ENCODE measurements around the gene BCL11B. TPM values are rescaled to one million over a fixed set of nuclear protein-coding genes. Genes with fewer than 3 reads are reported as not detected.

Gene BCL11B
- total and polyA plus RNA-seq, 2 donors: 0.27 to 1.3 TPM

GRCh38 chr14:99177886-99178835 is 93.8 kb downstream of the BCL11B start:
- H3K27ac ChIP-seq (ENCODE audit: low read depth): no peak overlapping the region

DNA sequence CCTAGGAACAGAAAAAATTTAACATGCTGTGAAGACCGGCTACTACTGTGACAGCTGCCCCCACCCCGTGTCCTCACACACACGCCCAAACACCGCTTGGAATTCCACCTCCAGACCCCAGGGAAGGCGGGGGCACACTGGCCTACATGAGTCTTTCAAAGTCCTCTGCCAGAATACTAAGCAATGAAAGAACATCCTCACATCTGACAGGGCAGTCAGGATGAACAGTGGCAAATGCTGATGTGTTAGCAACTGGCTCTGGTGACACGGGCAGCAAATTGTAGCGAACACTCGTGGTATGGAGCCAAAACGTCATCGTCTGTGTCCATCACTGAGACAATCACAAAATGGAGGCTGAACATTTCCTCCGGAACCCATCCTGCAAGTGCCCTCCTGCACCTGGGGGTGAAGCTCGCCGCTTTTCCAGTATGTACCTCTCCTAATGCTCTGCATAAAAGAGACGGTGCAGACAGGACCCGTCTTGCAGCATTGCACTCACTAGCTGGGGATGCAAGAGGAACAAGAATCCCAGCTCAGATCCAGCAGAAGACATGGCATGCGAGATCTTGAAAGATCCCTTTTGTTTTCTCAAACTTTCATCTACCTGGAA is 94.8 kb downstream of the BCL11B start:
- no peak for DNase-seq (ENCODE audit: extremely low spot score)
- no peak overlapping the region for H3K4me3 ChIP-seq (ENCODE audit: low read depth, low read length)
- 91% methylated on average over 16 of the region's 16 CpGs for WGBS
- no peak overlapping the region for H3K27ac ChIP-seq (ENCODE audit: low read depth)
- no peaks in the 10 kb centered on the region for H3K4me1 ChIP-seq (ENCODE audit: insufficient read depth)
- no peaks in the 10 kb centered on the region for H3K36me3 ChIP-seq (ENCODE audit: insufficient read depth)

More at GRCh38 chr14:99177886-99178835, 93.8 kb downstream of the BCL11B start:
- WGBS: 53% methylated on average over 18 of the region's 18 CpGs
- DNase-seq (ENCODE audit: extremely low spot score): no peak
- Histone ChIP-seq H3K4me1 (ENCODE audit: insufficient read depth) (no peaks in the 10 kb centered on the region), H3K36me3 (ENCODE audit: insufficient read depth) (no peaks in the 10 kb centered on the region), H3K4me3 (ENCODE audit: low read depth, low read length) (no peak overlapping the region)

GRCh38 chr14:99176156-99176945 is 95.6 kb downstream of the BCL11B start:
- no peak for DNase-seq (ENCODE audit: extremely low spot score)
- Histone ChIP-seq H3K27ac (ENCODE audit: low read depth) (no peak overlapping the region), H3K36me3 (ENCODE audit: insufficient read depth) (no peaks in the 10 kb centered on the region), H3K4me1 (ENCODE audit: insufficient read depth) (no peaks in the 10 kb centered on the region), H3K4me3 (ENCODE audit: low read depth, low read length) (no peak overlapping the region)
- 96% methylated on average over 33 of the region's 33 CpGs for WGBS

DNA sequence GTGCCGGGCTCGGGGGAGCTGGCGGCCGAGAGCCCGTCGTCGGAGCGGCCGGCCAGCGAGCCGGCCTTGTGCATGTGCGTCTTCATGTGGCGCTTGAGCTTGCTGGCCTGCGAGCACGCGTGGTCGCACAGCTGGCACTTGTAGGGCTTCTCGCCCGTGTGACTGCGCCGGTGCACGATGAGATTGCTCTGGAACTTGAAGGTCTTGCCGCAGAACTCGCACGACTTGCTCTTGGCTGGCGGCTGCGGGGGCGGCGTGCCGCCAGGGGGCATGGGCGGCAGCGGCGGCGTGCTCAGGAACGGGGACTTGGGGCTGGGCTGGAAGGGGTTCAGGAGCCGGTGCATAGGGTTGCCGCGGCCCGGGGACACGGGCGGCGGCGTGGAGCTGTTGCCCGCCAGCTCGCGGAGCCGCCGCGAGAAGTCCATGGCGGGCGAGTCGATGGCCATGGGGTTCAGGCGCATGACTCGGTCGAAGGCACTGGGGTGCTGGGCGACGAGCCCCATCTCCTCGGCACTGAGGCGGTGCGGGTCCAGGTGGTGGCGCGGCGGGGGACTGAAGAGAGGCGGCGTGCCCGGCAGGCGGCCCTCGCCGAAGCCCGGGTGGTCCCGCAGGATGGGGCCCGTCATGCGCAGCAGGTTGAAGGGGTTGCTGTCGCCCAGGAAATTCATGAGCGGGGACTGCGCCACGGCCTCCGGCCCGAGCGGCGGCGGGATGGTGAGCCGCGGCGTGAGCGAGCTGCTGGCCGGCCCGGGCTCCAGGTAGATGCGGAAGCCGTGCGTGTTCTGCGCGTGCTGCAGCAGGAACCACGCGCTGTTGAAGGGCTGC is 96.5 kb downstream of the BCL11B start:
- Histone ChIP-seq H3K4me1 (ENCODE audit: insufficient read depth) (no peaks in the 10 kb centered on the region), H3K36me3 (ENCODE audit: insufficient read depth) (no peaks in the 10 kb centered on the region), H3K4me3 (ENCODE audit: low read depth, low read length) (no peak overlapping the region), H3K27ac (ENCODE audit: low read depth) (no peak overlapping the region)
- WGBS: 98% methylated on average over 95 of the region's 95 CpGs
- DNase-seq (ENCODE audit: extremely low spot score): no peak

DNA sequence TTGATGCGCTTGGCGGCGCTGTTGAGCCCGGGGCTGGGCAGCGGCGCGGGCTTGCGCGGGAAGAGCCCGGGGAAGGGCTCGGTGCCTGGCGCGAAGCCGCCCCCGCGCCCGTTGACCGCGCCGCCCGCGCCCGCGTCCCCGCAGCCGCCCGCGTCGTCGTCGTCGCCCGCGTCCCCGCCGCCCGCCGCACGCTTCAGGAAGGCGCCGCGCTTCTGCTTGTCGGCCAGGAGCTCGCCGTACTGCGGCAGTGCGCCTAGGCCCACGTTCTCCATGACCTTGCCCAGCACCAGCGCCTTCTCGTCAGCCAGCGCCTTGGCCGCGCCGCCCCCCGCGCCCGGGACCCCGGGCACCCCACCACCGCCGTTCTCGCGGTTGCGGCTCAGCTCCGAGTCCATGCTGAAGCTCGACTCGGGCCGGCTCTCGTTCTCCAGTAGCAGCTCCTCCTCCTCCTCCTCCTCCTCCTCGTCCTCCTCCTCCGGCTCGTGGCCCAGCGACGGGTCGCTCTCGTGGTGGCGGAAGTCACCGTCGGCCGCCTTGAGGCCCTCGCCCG is 97.2 kb downstream of the BCL11B start:
- Histone ChIP-seq H3K4me3 (ENCODE audit: low read depth, low read length) (no peak overlapping the region), H3K4me1 (ENCODE audit: insufficient read depth) (no peaks in the 10 kb centered on the region), H3K36me3 (ENCODE audit: insufficient read depth) (no peaks in the 10 kb centered on the region), H3K27ac (ENCODE audit: low read depth) (no peak overlapping the region)
- WGBS: 94% methylated on average over 81 of the region's 81 CpGs
- DNase-seq (ENCODE audit: extremely low spot score): no peak

DNA sequence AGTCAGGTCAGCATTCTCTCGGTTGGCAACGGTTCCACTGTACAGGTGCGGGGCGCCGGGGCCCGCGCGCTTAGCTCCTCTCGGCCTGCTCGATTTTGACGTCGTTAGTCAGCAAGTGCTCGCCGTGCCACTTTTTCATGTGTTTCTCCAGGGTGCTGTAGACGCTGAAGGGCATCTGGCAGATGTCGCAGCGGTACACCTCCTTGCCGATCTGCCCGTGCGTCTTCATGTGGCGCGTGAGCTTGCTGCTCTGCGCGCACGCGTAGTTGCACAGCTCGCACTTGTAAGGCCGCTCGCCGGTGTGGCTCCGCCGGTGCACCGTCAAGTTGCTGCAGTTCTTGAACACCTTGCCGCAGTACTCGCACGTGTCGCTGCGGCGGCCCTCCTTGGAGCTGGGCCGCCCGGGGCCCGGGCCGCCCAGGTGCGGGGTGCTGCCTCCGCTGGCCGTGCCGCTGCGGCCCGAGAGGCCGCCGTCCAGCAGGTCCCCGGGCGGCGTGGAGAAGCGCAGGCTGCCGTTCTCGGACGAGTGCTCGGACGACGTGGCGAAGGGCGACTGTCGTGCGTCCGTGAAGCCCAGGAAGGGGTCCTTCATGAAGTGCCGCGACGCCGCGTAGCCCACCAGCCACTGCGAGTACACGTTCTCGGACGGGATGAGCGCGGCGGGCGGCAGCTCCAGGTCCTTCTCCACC is 97.8 kb downstream of the BCL11B start:
- WGBS: 95% methylated on average over 79 of the region's 79 CpGs
- Histone ChIP-seq H3K4me3 (ENCODE audit: low read depth, low read length) (no peak overlapping the region), H3K36me3 (ENCODE audit: insufficient read depth) (no peaks in the 10 kb centered on the region), H3K27ac (ENCODE audit: low read depth) (no peak overlapping the region), H3K4me1 (ENCODE audit: insufficient read depth) (no peaks in the 10 kb centered on the region)
- no peak for DNase-seq (ENCODE audit: extremely low spot score)

GRCh38 chr14:99173506-99173905 is 98.5 kb downstream of the BCL11B start:
- H3K4me3 ChIP-seq (ENCODE audit: low read depth, low read length): no peak overlapping the region
- H3K36me3 ChIP-seq (ENCODE audit: insufficient read depth): no peaks in the 10 kb centered on the region
- H3K27ac ChIP-seq (ENCODE audit: low read depth): no peak overlapping the region
- H3K4me1 ChIP-seq (ENCODE audit: insufficient read depth): no peaks in the 10 kb centered on the region
- no peak for DNase-seq (ENCODE audit: extremely low spot score)
- 92% methylated on average over 3 of the region's 3 CpGs for WGBS

DNA sequence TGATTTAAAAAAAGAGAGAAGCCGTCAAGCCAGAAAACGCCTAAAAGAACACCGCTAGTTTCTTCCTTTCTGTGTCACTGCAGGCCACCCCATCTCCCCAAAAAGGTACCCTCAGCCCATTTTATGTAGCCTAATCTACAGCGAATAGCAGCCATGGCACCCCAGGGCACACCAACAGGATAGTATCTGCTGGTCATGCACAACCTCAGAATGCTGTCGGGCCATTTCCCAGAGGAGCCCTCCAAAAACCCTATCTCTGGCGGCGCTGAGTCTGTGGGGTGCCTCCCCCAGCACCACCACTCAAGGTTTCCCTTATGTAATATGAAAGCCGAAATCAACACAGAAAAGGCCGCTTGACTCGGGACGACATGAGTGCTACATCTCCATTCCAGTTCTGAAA is 98.9 kb downstream of the BCL11B start:
- no peaks in the 10 kb centered on the region for H3K36me3 ChIP-seq (ENCODE audit: insufficient read depth)
- no peak overlapping the region for H3K27ac ChIP-seq (ENCODE audit: low read depth)
- no peak overlapping the region for H3K4me3 ChIP-seq (ENCODE audit: low read depth, low read length)
- whole genome bisulfite sequencing: 93% methylated on average over 11 of the region's 11 CpGs
- H3K4me1 ChIP-seq (ENCODE audit: insufficient read depth): no peaks in the 10 kb centered on the region
- DNase-seq (ENCODE audit: extremely low spot score): no peak

DNA sequence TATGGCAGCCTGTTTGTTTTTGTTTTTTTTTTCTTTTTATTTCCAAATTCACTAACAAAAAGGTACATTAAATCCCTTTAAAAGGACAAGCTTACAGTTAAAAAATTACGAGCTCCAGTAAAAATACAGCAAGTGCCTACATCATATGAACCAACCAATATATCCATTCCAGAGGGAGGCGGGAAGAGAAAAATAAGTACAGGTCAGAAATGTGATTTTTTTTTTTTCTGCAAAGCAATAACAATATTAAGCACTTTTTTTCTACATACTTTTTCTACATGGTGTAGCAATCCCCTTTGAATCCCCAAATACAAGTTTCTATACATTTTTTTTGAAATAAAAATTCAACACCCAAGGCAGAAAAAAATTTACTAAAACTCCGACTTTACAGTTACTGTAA is 100.6 kb downstream of the BCL11B start:
- H3K4me1 ChIP-seq (ENCODE audit: insufficient read depth): no peaks in the 10 kb centered on the region
- 92% methylated on average over 3 of the region's 3 CpGs for WGBS

DNA sequence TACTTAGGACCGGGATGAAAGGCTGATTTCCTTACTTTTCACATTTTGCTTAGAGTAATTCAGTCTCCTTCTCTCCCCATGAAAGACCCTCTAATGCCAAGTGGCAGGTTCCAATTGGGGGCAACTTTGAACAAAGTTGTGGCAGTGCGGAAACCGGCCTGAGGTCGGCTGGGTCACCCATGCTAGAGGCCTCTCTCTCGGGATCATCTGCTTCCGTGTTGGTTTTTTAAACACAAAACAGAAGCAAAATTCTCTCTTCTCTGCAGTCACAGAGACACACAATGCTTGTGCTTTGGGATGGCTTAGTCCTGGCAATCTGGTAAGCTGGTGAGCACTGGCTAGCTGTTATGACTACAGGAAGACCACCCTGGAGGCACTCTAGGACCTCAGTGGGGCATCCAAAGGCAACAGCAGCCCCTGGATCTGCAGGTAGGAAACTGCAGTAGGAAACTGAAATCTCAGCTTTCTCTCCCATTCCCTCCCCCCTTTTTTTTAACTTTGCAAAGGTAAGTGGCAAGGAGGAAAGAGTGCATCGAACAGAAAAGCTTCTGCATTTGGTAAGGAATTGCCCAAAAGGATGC is 102.1 kb downstream of the BCL11B start:
- Histone ChIP-seq H3K36me3 (ENCODE audit: insufficient read depth) (no peaks in the 10 kb centered on the region), H3K27ac (ENCODE audit: low read depth) (no peak overlapping the region), H3K4me3 (ENCODE audit: low read depth, low read length) (no peak overlapping the region), H3K4me1 (ENCODE audit: insufficient read depth) (no peaks in the 10 kb centered on the region)
- 76% methylated on average over 7 of the region's 7 CpGs for WGBS
- DNase-seq (ENCODE audit: extremely low spot score): no peak

More for the DNA sequence above, 100.6 kb downstream of the BCL11B start:
- Histone ChIP-seq H3K36me3 (ENCODE audit: insufficient read depth) (no peaks in the 10 kb centered on the region), H3K4me3 (ENCODE audit: low read depth, low read length) (no peak overlapping the region), H3K27ac (ENCODE audit: low read depth) (no peak overlapping the region)
- DNase-seq (ENCODE audit: extremely low spot score): no peak

GRCh38 chr14:99168330-99168729 is 103.7 kb downstream of the BCL11B start:
- no peaks in the 10 kb centered on the region for H3K36me3 ChIP-seq (ENCODE audit: insufficient read depth)
- H3K4me3 ChIP-seq (ENCODE audit: low read depth, low read length): no peak overlapping the region
- DNase-seq (ENCODE audit: extremely low spot score): no peak
- no peaks in the 10 kb centered on the region for H3K4me1 ChIP-seq (ENCODE audit: insufficient read depth)
- H3K27ac ChIP-seq (ENCODE audit: low read depth): no peak overlapping the region
- 97% methylated on average over 5 of the region's 5 CpGs for WGBS

DNA sequence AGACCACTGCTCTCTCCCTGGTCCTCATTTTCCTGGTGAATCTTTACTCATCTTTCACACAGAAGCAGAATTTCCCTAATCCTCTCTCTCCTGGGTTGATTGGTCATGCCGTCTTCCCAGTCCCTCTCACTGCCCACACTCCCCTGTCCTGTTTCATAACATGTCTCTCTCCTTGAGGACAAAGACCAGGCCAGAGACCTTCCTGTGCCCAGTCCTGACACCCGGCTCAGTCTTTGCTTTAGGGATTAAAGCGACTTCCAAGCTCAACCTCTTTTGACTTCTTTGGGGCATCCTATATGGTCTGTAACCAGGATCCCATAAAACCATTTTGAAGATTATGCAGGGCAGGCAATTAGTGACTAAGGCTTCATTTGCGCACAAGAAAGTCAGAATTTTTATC is 105.5 kb downstream of the BCL11B start:
- no peaks in the 10 kb centered on the region for H3K36me3 ChIP-seq (ENCODE audit: insufficient read depth)
- no peaks in the 10 kb centered on the region for H3K4me1 ChIP-seq (ENCODE audit: insufficient read depth)
- no peak overlapping the region for H3K27ac ChIP-seq (ENCODE audit: low read depth)
- H3K4me3 ChIP-seq (ENCODE audit: low read depth, low read length): no peak overlapping the region
- DNase-seq (ENCODE audit: extremely low spot score): no peak
- 82% methylated on average over 4 of the region's 4 CpGs for WGBS
